HPDE6-E6E7 (cell line): ENCODE measurements around the gene GDF15.
"Not testable (repeated sequence)": the region's sequence is repeated elsewhere in the genome, so short reads cannot be mapped to it uniquely, and the experiment has no call there.

Experiments
- DNase-seq: peaks from one replicate; pipeline ENCODE4 v3.0.0; 2011; ENCODE audit warnings: missing footprints; ENCODE audit errors: extremely low spot score

The GDF15 gene

DNA sequence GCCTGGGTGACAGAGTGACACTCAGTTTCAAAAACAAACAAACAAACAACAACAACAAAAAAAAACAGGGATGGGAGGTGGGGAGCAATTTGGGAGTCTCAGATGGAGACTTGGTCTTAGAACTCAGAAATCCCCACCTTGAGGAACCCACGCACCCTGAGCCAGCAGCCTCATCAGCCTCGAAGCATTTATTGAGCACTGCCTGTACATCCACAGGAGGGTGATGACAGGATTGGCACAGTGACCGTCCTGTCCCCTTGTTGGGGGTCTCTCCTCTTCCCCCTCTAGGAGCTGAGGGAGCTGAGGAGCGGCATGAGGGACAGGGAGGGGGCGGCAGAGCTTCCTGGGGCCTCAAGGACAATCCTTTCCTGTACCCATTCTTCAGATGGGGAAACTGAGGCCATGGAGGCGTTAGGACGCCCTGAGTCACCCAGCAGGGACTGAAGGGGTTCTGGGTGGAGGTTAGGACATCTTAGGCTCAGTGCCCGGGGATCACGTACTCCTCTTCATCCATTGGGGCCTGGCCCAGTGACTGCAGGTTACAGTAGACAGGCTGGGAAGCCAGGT lies 5.6 kb downstream of the GDF15 start:
- no peak for DNase-seq

DNA sequence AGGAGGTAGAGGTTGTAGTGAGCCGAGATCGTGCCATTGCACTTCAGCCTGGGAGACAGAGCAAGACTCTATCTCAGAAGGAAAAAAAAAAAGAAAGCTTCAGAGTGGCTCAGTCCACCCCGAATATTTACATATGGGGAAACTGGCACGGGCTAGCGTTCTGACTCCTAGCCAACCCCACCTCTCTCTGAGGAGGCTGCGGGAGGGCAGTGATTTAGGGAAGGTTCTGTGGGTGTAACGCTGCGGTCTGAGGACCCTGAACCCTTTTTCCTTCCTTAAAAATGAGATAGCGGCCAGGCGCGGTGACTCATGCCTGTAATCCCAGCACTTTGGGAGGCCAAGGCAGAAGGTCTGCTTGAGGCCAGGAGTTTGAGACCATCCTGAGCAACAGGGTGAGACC lies 6.5 kb downstream of the GDF15 start:
- no peak for DNase-seq

DNA sequence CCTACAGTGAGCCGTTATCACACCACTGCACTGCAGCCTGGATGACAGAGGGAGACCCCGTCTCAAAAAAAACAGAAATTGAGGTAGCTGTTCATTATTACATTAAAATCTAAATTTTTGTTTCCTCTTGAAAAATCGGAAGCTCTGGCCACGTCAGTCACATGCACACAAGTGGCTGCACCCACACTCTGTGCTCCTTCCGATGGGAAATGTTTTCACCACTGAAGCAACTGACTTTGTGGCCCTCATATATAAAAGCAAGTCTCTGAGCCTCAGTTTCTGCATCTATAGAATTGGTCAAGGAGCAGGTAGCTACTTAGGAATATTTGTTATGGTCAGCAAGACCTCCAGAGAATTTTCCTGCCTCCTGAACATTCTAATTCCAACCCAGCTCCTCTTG lies 7.0 kb downstream of the GDF15 start:
- DNase-seq = no peak

DNA sequence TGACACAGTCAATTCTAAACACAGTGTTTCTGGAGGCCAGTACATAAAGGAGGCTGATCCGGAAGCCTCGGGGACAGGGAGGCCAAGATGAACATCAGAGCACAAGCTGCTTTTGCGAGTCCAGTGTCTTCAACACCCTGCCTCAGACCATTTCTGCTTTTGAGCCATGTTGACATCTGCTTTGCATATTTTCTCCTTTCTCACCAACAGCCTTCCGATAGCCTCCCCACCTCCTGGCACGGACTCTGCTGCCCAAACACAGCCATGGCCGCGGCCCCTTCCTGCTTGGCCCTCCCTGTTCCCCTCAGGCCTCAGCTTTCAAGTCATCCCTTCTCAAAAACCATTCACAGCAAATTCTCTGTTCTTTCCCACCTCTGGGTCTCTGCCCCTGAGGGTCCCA lies 7.9 kb downstream of the GDF15 start:
- no peak for DNase-seq

DNA sequence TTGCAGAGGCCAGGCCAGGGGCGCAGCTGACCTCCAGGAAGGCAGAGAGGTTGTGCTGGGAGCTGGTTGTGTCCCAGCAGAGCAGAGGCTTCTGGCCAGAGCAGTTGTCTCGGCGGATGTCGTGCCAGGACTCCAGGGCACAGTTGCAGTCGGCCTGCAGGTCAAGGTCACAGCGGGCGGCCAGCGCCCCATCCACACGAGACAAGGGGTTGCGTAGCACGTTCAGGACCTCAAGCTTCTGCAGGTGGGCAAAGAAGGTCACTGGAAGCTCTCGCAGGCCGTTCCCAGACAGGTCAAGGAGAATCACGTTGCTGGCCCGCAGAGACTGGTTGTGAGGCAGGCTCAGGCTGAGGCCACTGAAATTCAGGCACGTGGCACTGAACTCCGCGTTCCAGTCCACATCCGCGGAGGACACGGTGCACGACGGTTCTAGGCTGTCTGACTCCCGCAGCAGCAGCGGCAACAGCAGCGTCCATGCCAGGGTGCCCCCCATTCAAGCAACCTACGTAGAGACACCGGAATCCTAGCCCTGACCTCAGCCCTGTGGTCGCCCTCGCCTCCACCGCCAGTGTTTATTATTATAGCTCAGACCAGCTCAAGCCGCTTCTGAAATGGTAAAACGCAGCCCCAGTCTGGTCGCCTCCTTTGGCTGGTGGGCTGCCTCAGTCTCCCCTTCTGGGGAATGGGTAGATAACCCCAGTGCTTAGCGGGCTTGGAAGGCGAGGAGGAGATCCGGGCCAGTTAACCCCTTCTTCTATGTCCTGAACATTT lies 10.7 kb downstream of the GDF15 start:
- no peak for DNase-seq

DNA sequence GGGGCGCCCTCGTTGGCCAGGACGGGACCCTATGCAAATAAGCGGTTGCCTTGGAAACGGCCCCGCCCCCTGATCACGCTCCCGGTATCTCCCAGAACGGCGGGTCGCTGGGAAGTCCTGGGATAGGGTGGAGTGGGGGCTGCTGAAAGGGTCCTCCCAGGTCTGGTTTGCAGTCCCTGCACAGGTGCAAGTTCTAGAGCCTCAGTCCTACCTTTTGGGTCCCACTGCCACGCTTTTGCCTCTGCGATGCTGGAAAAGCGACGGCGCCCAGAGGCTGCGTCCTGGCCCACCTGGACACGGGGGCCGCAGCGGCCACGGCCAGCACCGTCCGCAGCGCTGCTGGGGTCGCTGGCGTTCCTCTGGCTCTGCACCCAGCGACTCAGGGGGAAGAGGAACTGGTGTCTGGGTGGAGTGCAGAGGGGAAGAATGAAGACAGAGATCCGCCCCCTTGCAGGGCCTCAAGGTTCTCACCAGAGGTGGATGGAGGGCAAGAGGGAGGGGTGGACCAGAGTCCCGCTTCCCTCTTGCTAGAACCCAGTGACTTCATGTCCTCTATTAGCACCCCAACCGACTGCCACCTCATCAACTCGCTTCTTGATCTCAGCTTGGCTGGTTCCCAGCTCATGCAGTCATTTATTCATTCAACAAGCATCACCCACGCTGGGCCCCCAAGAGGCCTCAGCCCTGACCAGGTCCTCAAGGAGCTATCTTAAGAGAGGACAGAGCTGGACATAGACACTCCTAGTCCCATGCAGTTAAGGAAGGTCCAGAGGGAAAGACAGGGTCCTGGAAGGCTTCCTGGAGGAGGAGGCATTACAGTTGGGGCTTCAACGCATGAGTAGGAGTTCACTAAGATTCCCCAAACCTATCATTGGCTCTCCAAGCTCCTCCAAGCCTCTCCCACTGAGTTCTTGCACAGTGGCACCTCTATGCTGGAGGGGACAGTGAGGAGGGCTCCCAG lies 11.6 kb downstream of the GDF15 start, which contains the start of gene LRRC25:
TSS of gene LRRC25 (minus strand) at position 381 of the 961 bp plus-strand sequence. CDS start 659 bp downstream, outside the sequence.
- no peak for DNase-seq

DNA sequence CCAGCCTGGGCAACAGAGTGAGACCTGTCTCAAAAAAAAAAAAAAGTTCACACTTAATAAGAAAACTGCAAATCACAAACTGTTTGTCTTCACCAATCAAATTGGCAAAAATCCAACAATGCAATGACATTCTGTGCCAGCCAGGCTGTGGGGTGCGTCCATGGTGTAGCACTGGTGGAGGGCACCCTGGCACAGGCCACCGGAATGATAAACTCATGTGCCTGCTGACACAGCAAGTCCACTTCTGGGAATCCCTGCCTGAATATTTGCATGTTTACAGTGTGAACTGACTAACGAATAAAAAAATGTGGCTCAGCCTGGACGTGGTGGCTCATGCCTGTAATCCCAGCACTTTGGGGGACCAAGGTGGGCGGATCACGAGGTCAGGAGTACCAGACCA lies 13.1 kb downstream of the GDF15 start:
- DNase-seq = no peak

DNA sequence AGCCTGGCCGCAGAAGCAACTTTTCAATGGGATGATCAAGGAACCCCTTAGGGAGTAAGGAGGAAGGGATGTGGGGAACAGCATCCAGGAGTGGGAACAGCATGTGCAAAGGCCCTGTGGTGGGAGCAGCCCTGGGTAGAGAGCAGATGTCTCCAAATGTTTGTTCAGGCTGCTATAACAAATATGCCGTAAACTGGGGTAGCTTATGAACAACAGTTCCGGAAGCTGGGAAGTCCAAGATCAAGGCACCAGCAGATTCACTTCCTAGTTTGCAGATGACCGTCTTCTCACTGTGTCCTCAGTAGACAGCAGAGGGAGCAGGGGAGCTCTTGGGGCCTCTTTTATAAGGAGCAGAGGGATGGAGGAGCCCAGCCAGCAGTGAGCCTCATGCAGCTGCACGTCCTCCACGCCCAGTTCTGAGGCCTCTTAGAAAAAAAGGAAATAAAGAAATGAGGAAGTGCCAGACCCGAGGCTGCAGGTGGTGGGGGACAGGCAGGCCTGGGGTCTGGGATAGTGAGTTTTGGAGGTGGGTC lies 15.7 kb downstream of the GDF15 start:
- peak; percentile 52 for DNase-seq

DNA sequence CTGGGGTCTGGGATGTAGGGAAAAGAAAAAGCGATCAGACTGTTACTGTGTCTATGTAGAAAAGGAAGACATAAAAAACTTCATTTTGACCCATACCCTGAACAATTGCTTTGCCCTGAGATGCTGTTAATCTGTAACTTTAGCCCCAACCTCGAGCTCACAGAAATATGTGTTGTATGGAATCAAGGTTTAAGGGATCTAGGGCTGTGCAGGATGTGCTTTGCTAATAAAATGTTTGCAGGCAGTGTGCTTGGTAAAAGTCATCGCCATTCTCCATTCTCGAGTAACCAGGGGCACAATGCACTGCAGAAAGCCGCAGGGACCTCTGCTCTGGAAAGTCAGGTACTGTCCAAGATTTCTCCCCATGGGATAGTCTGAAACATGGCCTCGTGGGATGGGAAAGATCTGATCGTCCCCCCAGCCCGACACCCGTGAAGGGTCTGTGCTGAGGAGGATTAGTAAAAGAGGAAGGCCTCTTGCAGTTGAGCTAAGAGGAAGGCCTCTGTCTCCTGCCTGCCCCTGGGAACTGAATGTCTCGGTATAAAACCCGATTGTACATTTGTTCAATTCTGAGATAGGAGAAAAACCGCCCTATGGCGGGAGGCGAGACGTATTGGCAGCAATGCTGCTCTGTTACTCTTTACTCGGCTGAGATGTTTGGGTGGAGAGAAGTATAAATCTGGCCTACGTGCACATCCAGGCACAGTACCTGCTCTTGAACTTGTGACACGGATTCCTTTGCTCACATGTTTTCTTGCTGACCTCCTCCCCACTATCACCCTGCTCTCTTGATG lies 16.7 kb downstream of the GDF15 start:
- DNase-seq = not testable (repeated sequence)

DNA sequence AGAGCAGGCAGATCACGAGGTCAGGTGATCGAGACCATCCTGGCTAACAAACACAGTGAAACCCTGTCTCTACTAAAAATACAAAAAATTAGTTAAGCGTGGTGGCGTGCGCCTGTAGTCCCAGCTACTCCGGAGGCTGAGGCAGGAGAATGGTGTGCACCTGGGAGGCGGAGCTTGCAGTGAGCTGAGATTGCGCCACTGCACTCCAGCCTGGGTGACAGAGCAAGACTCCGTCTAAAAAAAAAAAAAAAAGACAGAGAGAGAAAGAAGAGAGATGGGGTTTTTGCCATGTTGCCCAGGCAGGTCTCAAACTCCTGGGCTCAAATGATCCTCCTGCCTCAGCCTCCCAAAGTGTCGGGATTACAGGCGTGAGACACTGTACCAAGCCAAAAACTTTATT lies 19.8 kb downstream of the GDF15 start:
- DNase-seq = not testable (repeated sequence)

DNA sequence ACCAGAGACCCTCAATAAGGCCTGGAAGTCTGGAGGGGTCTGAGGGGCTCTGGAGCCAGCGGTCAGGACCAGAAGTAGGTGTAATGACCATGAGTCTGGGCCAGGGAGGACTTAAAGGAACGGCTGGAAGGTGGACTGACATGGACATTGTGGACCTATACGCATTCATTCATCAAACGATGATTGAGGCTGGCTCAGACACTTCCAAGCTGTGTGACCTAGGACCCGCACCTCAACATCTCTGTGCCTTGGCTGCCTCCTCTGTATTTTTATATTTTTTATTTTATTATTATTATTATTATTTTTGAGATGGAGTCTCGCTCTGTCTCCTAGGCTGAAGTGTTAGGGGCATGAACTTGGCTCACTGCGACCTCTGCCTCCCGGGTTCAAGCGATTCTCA lies 20.8 kb downstream of the GDF15 start:
- DNase-seq = no peak

DNA sequence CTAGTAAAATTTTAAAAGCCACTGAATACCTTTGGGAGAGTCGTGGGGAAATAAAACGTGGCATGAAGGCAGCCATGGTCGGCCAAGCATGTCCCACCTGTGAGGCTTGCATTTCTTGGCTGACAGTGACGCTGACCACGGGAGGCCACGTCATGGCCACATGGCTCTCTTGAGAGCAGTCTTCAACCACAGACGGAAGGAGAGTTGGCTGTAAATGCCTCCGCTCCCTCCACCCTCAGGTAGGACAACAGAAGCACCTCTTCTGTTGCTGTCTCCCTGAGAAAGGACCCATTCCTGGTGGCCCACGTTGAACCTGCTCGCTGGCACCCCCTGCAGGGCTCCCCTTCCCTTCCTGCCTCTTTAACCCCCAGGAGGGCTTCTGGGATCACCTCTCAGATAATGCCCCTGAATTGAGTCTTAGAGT lies 22.1 kb downstream of the GDF15 start:
- no peak for DNase-seq

DNA sequence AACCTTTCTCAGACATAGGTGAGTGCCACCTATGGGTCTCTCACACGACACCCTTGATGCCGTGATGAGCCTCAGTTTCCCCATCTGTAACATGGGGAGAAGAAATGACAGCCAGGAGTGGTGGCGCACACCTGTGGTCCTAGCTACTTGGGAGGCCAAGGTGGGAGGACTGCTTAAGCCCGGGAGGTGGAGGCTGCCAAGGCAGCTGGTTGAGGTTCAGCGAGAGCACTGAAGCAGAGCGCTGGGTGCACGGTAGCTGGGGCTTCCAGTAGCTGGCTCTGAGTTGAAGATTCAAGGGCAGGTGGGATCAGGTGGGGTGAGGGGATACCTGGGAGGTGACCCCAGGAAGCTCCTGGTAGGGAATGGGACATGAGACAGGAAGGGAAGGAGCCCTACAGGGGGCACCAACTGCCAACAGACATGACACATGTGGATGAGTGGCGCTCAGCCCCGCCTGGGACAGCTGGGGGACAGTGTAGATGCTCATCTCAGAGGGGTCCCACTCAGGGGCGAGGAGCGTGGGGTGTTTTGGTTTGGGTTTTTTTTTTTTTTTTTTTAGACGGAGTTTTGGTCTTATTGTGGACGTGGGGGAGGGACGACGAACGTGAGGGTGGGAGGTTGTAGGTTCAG lies 26.8 kb downstream of the GDF15 start:
- no peak for DNase-seq

DNA sequence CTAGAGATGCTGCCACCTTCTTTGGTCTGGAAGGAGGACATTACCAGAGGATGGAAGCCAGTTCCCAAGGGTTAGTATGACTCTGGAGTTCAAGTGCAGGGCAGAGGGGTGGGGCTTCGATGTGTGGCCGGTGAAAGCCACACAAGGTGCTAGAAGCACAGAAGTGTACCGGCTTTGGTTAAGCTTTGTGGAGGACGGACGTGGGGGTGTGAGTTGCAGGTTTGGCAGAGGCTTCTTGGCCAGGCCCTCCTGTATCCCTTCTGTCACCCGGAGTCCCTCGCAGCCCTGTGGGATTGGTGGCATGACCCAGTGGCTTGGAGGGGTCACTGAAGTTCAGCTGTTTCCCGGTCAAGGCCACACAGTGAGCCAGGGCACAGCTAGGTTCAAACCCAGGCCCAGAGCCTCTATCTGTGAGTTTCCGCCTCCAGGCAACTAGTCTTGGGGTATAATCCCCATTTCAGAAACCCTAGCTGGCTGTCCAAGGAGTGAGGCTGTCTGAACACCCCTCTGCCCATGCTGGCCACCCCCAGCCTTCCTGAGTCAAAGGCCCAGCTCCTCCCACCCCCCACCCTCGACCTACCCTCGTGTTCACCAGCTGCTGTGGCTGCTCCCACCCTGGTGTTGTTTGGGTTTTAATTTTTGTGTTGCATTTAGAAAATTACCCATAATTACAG lies 28.7 kb downstream of the GDF15 start:
- no peak for DNase-seq

DNA sequence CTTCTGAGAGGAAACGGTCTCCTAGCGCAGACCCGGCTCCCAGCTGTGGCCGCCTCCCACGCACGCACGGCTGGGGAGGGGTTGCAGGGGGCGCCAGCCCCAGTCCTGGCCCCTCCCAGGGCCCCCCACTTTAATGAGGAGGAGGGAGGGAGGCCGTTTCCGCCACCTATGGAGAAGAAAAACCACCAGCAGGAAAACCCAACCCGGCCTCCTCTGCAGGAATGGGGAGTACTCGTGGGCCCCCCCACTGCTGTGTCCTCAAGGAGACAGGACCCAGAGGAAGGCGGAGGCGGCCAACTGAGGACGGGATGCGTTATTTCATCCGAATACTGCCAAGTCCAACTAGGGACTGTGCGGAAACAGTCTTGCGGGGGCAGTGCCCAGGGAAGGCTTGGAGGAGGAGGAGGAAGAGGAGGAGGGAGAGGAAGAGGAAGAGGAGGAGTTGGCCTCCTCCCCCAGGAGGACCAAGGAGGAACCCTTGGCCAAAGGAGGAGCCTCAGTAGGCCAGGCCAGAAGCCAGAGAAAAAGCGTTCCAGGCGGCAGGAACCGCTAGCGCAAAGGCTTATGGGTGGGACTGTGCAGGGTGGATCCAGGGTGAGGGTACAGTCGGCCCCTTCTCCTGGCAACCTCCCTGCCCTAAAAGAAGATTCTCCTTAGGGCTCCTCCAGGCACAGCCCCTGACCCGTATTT lies 29.4 kb downstream of the GDF15 start:
- DNase-seq = no peak

DNA sequence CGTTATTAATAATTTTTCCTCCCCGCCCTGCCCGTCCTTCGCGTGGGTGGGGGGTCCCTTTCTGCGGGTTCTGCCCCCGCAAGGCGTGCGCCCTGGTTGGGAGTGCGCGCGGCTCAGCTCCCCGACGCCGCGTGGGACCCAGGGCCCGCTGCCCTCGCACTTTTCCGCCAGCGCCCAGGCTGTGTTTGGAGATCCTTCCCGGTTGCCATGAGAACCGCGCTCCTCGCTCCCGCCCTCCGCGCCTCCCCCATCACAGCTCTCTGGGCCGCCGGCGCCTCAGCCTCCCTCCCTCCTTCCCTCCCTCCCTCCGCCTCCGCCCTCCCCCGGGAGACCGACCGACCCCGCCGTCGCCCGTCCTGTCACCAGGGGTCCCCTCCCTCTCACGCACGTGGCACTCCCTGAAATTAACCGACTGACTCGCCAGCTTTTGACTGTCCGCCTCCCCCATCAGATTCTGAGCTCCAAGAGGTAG lies 30.9 kb downstream of the GDF15 start:
- no peak for DNase-seq

DNA sequence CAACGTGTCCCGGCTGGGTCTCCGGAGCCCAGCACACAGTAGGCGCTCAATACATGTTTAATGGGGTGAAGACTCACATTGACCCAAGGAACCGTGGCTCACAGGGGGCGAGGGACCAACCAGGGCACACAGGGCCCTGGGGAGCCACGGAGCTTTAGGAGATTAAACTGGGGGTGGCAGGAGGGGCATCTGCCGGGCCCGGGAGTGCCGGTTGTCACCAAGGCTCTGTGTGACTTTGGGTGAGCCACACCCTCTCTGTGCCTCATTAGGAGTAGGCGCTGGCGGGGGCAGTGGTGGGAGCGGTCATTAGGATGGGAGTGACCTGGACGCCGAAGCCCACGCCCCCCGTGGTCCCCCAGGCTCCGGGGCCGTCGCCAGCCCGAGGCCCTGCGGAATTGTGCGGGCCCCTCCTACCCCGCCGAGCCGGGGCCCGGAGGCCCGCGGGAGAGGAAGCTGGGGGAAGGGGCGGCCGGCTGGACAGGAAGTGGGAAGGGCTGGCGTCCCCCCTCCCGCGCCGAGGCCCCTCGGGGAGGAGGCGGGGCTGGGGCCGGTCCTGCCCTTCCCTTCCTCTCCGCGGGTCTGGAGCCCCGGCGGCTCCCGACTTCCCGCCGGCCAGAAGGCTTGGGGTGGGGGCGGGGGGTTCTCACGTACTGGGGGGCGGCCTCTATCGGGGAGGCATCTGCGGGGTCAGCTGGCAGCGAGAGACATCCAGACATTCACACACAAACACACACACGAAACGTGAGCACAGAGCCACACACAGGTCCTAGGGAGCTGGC lies 31.5 kb downstream of the GDF15 start:
- no peak for DNase-seq

DNA sequence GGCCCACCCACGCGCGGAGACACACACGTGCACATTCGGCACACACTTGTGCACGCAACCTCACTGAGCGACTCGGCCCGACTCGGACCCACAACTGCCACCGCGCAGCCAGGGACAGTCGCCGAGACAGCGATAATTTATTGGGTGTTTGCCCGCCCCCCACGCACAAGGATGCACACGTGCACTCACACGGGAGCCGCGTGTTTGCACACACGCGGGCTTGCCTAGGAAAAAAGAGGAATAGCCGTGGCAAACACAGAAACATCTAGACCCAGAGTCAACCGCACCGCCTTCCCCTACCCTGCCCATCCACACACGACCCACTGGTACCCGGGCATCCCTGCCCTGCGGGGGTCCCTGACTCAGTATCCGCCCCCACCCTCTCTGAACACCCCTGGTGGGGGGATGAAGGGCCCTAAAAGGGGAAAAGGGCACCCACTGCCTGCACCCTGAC lies 32.1 kb downstream of the GDF15 start:
- no peak for DNase-seq
